Measurements from ENCODE around the gene RAPGEF4. TPM values are rescaled to one million over a fixed set of nuclear protein-coding genes. Genes with fewer than 3 reads are reported as not detected.

Gene RAPGEF4
- total and polyA plus RNA-seq, 12 donors = 1.2 to 11.2 (median 7.9) TPM

- no peak for TF ChIP-seq CTCF (IDR thresholded peaks at IDR 0.05)
- H3K27ac ChIP-seq = no peak overlapping the region
- intact Hi-C loops (cut with DNase I) = no loop called here
- no peak overlapping the region for H3K4me3 ChIP-seq
- no peaks in the 10 kb centered on the region for H3K4me1 ChIP-seq
- WGBS, 2 donors = 82 to 92% methylated on average over 2 of the region's 2 CpGs
- ATAC-seq = no peak
- H3K27me3 ChIP-seq = no peaks in the 10 kb centered on the region
- no peaks in the 10 kb centered on the region for H3K36me3 ChIP-seq
- DNase-seq = no peak
- H3K9me3 ChIP-seq = peaks cover 0 to 27% (median 5%) of the 10 kb centered on the region in 11 donors
Measured at GRCh38 chr2:172763079-172763478, 27.4 kb downstream of the RAPGEF4 start.

- Histone ChIP-seq H3K27me3 (no peaks in the 10 kb centered on the region), H3K4me1 (no peaks in the 10 kb centered on the region), H3K36me3 (no peaks in the 10 kb centered on the region), H3K27ac (no peak overlapping the region), H3K9me3 (peaks cover 0 to 18% (median 5%) of the 10 kb centered on the region in 11 donors), H3K4me3 (no peak overlapping the region)
- DNase-seq (no peak), ATAC-seq (no peak)
- no peak for TF ChIP-seq CTCF (IDR thresholded peaks at IDR 0.05)
- intact Hi-C loops (cut with DNase I) = no loop called here
- WGBS, 2 donors = 81 to 85% methylated on average over 4 of the region's 4 CpGs
Measured at GRCh38 chr2:172765662-172766061, 30.0 kb downstream of the RAPGEF4 start.

GRCh38 chr2:172768401-172768800 is 32.8 kb downstream of the RAPGEF4 start:
- no peak for DNase-seq
- Histone ChIP-seq H3K4me1 (no peaks in the 10 kb centered on the region), H3K27me3 (no peaks in the 10 kb centered on the region), H3K36me3 (no peaks in the 10 kb centered on the region), H3K27ac (no peak overlapping the region), H3K4me3 (no peak overlapping the region), H3K9me3 (no peaks in the 10 kb centered on the region)
- ATAC-seq = no peak
- WGBS, 2 donors = 89 to 92% methylated on average over 4 of the region's 4 CpGs
- no peak for TF ChIP-seq CTCF (IDR thresholded peaks at IDR 0.05)
- intact Hi-C loops (cut with DNase I) = no loop called here

GRCh38 chr2:172769879-172770278 is 34.2 kb downstream of the RAPGEF4 start:
- TF ChIP-seq CTCF (IDR thresholded peaks at IDR 0.05) = no peak
- no peaks in the 10 kb centered on the region for H3K4me1 ChIP-seq
- intact Hi-C loops (cut with DNase I) = no loop called here
- no peak for DNase-seq
- no peak for ATAC-seq
- no peak overlapping the region for H3K4me3 ChIP-seq
- H3K27ac ChIP-seq = no peak overlapping the region
- no peaks in the 10 kb centered on the region for H3K36me3 ChIP-seq
- no peaks in the 10 kb centered on the region for H3K9me3 ChIP-seq
- no peaks in the 10 kb centered on the region for H3K27me3 ChIP-seq
- WGBS, 2 donors = 91 to 96% methylated on average over 1 of the region's 1 CpG

- no peaks in the 10 kb centered on the region for H3K4me1 ChIP-seq
- H3K9me3 ChIP-seq = no peaks in the 10 kb centered on the region
- no peaks in the 10 kb centered on the region for H3K36me3 ChIP-seq
- intact Hi-C loops (cut with DNase I) = no loop called here
- TF ChIP-seq CTCF (IDR thresholded peaks at IDR 0.05) = no peak
- no peak for DNase-seq
- no peaks in the 10 kb centered on the region for H3K27me3 ChIP-seq
- no peak overlapping the region for H3K27ac ChIP-seq
- H3K4me3 ChIP-seq = no peak overlapping the region
- no peak for ATAC-seq
Measured at GRCh38 chr2:172770887-172771286, 35.2 kb downstream of the RAPGEF4 start.
